ENCODE data around the gene CTNNA3. TPM values are rescaled to one million over a fixed set of nuclear protein-coding genes. Genes with fewer than 3 reads are reported as not detected.

The CTNNA3 gene
- total and polyA plus RNA-seq, 4 donors = under 0.01 to 39.8 (median 0.09) TPM

DNA sequence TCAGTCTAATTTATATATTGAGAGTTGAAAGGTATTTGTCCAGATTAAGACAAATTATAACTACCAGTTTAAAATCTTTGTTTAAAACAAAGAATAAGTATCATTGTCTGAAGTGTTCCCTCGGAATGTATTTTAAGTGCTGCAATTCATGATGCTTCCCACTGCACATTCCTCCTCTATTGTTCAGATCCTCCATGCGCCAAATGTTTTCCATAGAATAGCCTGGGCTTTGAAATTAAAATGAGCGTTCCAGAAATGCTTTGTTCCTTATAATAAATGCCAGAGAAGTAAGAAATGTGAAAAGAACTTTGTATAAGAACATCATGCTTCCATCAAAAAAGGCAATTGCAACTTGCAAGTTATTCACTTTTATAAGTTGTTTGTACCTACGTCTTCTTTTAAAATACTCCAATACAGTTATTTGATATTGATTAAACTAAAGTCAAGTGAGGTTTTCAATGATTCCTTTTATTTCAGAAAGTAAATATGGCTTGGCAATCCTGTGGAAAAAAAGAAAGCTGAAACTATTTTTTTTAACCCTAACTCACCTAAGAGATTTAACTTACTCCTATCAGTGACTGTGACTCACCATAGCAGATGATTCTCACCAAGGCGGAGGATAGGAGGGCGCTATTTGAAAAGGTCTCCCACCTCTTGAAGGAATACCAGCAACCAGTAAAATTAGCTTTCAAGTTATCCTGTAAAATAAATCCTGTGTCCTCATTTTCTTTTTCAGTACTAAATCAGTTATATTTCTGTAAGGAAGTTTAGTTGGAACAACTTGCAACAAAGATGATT lies 85.8 kb downstream of the CTNNA3 start:
- DNase-seq (peak in 1 of 3 donors; percentile 7), ATAC-seq (ENCODE audit: insufficient read depth, low FRiP score) (no peak)
- no peaks in the 10 kb centered on the region for H3K36me3 ChIP-seq (ENCODE audit: control insufficient read depth in 4 of 4, insufficient read depth in 4 of 4, low read length in 4 of 4)
- no peak overlapping the region for H3K27ac ChIP-seq (ENCODE audit: low read depth in 1 of 2, low read length in 1 of 2)
- no peak overlapping the region for H3K4me3 ChIP-seq
- H3K9me3 ChIP-seq (ENCODE audit: control insufficient read depth in 4 of 4, insufficient read depth in 3 of 4, low read length in 3 of 4) = no peaks in the 10 kb centered on the region
- no peaks in the 10 kb centered on the region for H3K27me3 ChIP-seq (ENCODE audit: control insufficient read depth in 3 of 3, insufficient read depth in 3 of 3, low read length in 2 of 3)
- TF ChIP-seq, protein P1, sequence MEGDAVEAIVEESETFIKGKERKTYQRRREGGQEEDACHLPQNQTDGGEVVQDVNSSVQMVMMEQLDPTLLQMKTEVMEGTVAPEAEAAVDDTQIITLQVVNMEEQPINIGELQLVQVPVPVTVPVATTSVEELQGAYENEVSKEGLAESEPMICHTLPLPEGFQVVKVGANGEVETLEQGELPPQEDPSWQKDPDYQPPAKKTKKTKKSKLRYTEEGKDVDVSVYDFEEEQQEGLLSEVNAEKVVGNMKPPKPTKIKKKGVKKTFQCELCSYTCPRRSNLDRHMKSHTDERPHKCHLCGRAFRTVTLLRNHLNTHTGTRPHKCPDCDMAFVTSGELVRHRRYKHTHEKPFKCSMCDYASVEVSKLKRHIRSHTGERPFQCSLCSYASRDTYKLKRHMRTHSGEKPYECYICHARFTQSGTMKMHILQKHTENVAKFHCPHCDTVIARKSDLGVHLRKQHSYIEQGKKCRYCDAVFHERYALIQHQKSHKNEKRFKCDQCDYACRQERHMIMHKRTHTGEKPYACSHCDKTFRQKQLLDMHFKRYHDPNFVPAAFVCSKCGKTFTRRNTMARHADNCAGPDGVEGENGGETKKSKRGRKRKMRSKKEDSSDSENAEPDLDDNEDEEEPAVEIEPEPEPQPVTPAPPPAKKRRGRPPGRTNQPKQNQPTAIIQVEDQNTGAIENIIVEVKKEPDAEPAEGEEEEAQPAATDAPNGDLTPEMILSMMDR (IDR thresholded peaks at IDR 0.05; ENCODE audit: control extremely low read depth, extremely low read depth) = no peak
- 78% methylated on average over 6 of the region's 6 CpGs for WGBS, 2 donors
- no peak overlapping the region for H3K9ac ChIP-seq (ENCODE audit: insufficient read depth in 1 of 2, low read length in 2 of 2)
- H3K4me1 ChIP-seq (ENCODE audit: control insufficient read depth in 5 of 5, insufficient read depth in 5 of 5, low read length in 5 of 5) = peaks cover 0 to 9% (median 0%) of the 10 kb centered on the region in 5 donors

GRCh38 chr10:67608001-67608400 lies 88.0 kb downstream of the CTNNA3 start:
- Histone ChIP-seq H3K9ac (ENCODE audit: insufficient read depth in 1 of 2, low read length in 2 of 2) (no peak overlapping the region), H3K4me1 (ENCODE audit: control insufficient read depth in 5 of 5, insufficient read depth in 5 of 5, low read length in 5 of 5) (peaks cover 0 to 9% (median 0%) of the 10 kb centered on the region in 5 donors), H3K27ac (ENCODE audit: low read depth in 1 of 2, low read length in 1 of 2) (peak overlapping the region in 1 of 2 donors; percentile 60), H3K4me3 (no peak overlapping the region), H3K36me3 (ENCODE audit: control insufficient read depth in 4 of 4, insufficient read depth in 4 of 4, low read length in 4 of 4) (no peaks in the 10 kb centered on the region), H3K9me3 (ENCODE audit: control insufficient read depth in 4 of 4, insufficient read depth in 3 of 4, low read length in 3 of 4) (no peaks in the 10 kb centered on the region), H3K27me3 (ENCODE audit: control insufficient read depth in 3 of 3, insufficient read depth in 3 of 3, low read length in 2 of 3) (no peaks in the 10 kb centered on the region)
- WGBS, 2 donors = 92 to 95% methylated on average over 2 of the region's 2 CpGs
- TF ChIP-seq, protein P1 (IDR thresholded peaks at IDR 0.05; ENCODE audit: control extremely low read depth, extremely low read depth) = no peak
- ATAC-seq (ENCODE audit: insufficient read depth, low FRiP score) = no peak
- DNase-seq = no peak

- H3K4me1 ChIP-seq (ENCODE audit: control insufficient read depth in 5 of 5, insufficient read depth in 5 of 5, low read length in 5 of 5) = peaks cover 0 to 9% (median 0%) of the 10 kb centered on the region in 5 donors
- H3K4me3 ChIP-seq = no peak overlapping the region
- 16 to 45% methylated on average over 1 of the region's 1 CpG for WGBS, 2 donors
These were observed 88.5 kb downstream of the CTNNA3 start for GRCh38 chr10:67607472-67607871.

More at GRCh38 chr10:67607472-67607871, 88.5 kb downstream of the CTNNA3 start:
- H3K9ac ChIP-seq (ENCODE audit: insufficient read depth in 1 of 2, low read length in 2 of 2) = no peak overlapping the region
- H3K27ac ChIP-seq (ENCODE audit: low read depth in 1 of 2, low read length in 1 of 2) = peak overlapping the region in 1 of 2 donors; percentile 60
- no peaks in the 10 kb centered on the region for H3K36me3 ChIP-seq (ENCODE audit: control insufficient read depth in 4 of 4, insufficient read depth in 4 of 4, low read length in 4 of 4)
- ATAC-seq (ENCODE audit: insufficient read depth, low FRiP score) = no peak
- no peaks in the 10 kb centered on the region for H3K27me3 ChIP-seq (ENCODE audit: control insufficient read depth in 3 of 3, insufficient read depth in 3 of 3, low read length in 2 of 3)
- TF ChIP-seq, protein P1 (IDR thresholded peaks at IDR 0.05; ENCODE audit: control extremely low read depth, extremely low read depth) = no peak
- H3K9me3 ChIP-seq (ENCODE audit: control insufficient read depth in 4 of 4, insufficient read depth in 3 of 4, low read length in 3 of 4) = no peaks in the 10 kb centered on the region
- no peak for DNase-seq
